ENCODE results near the gene SYT2.

SYT2 gene

GRCh38 chr1:202671399-202671798 is 38.9 kb downstream of the SYT2 start:
- no peak for DNase-seq

DNA sequence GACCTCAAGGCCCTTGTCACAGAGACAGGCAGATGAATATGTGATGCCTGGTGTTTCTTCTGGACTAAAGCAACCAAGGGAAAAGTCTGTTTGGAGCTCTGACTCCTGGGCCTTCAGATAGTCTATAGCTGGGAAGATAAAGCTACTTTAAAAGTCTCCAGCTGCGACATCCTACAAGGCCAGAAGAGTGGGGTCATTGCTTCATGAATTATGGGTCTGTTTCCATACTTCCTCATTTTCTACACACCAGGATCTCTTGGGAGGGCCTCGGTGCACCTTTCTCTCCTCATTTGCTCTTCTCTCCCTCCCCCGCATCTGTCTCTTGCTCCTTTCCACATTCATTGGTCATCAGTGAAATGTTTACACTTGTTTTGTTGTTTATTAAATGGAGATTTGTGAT is 44.8 kb downstream of the SYT2 start:
- no peak for DNase-seq

DNA sequence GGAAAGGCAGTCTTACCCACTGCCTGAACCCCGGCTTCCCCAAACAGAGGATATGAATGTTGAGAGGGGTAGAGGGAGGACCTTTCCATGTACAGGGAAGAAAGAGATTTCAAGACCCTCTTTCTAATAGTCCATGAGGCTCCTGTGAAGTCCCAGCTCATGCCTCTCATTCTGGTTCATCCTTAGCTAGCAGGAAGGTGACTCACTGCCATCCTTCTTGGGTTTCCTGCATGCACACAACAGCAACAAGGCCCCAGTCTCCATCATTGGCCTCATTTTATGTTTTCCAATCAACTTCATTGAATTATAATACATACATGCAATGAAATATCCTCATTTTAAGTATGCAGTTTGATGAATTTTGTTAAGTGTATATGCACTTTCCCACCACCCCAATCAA is 46.2 kb downstream of the SYT2 start:
- DNase-seq = no peak

DNA sequence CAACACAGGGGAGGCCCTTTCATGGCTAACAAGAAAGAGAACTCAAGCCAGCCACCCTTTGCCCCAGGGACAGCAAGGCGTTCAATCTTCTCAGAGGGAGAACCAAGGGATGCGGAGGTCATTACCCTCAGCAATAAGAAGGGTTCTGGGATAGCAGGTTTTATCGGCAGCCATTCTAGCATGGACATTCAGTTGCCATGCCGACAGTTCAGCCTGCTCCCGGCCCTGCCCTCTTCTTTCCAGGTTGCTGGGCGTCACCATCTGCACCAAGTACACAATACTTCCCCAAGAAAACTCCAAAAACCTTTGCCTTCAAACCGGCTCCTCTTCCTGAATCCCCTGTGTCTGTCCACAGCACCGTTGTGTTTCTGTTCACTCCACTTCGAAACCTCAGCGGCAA is 47.1 kb downstream of the SYT2 start:
- DNase-seq = no peak

DNA sequence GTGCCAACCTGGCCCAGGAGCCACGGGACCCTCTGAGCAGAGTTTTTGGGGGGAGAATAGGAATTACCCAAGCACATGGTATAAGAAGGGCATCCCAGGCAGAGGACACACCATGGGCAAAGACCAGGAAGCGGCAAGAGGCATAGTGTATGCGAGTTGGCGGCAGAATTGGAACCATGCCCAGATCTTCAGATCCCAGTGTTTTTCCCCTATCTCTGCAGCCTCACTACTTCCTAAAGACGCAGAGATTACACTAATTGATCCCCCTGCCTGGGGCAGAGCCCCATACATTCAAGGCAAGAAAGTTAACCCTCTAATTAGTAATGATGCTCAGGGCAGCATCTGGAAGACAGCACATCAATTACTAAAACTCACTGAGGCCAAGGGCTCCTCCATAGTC is 48.2 kb downstream of the SYT2 start:
- no peak for DNase-seq

DNA sequence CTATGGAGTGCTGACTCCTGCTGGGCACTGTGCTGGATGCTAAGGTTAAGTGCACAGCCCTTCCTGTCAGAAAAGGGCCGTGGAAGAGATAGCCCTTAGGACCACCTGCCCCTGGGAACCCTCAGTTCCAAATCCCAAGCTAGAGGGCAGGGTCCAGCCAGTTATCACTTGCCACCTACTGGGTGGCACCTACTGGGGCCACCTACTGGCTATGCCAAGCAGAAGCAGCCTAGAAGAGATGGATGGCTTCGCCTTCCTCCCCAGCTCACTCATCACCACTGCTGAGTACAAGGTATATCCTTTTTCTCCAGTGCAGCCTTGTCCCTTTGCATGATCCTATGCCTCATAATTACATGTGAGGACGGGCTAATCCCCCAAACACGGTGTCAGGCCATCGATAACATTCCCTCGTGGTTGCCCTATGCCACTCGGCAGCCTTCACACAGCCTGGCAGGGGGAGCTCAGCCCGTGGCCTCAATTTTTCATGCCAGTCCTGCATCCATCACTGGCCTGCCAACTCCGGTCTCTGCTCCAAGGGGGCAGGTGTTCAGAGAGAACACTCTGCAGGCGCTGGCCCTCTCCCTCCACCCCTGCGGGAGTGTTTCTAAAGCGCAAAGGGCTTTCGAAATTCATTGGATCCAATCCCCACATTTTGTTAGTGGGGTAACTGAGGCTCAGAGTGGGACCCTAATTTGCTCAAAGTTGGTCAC is 49.0 kb downstream of the SYT2 start:
- DNase-seq = no peak

DNA sequence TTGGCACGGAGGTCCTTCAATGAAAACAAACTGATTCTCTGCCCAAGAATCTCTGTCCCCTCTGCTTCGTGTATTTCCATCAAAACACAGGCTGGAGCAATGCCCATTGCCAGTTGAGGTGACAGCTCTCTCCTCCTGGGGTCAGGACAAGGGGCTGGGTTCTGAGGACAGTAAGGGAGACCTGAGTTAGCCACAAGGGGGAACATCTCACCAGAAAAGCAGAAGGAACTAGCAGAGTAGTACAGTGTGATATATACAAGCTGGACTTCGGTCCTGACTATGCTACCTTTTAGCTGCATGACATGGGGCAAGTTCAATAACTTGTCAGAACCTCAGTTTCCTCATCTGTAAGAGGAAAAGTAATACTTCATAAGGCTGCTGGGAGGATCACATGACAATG is 50.3 kb downstream of the SYT2 start:
- no peak for DNase-seq

DNA sequence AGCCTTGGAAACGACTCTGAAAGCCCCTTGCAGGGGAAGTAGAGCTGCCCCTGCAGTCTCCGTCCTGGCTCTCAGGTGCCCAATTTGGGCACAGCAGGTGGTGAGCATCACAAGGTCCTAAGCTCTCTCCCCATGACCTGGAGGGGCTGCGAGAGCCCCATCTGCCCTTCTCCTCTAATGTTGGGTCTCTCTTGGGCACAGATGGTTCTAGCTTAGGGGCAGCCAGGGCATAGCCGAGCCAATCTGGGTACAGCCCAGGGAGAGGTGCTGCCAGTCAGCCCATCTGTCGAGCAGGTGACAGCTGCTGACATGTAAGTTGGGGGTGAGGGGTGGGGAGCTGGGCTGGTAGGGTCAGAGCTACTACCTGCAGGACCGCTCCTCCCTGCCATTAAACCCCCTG is 50.7 kb downstream of the SYT2 start:
- DNase-seq = no peak

GRCh38 chr1:202658769-202659168 is 51.5 kb downstream of the SYT2 start:
- DNase-seq = no peak

- DNase-seq = no peak
Observed at GRCh38 chr1:202658251-202658759, 51.9 kb downstream of the SYT2 start.

- DNase-seq = no peak
Observed at GRCh38 chr1:202656951-202657646, 53.2 kb downstream of the SYT2 start.

DNA sequence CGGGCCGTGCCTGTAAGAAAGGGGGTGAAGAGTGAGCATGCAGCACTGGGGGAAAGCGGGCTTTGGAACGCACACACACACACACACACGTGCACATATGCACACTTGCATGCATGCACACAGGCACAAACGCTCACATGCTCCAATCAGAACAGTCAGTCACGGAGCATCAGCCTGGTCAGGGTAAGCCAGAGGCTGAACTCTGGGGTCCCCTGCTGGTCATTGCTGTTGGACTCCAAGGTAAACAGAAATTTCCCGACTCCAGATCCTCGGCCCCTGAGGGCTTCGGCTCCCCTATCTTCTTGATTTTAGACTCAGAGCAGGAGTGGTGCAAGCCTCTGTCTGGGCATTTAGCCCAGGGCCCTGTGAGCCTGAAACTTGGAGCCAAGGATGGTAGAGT is 54.2 kb downstream of the SYT2 start:
- DNase-seq = no peak

DNA sequence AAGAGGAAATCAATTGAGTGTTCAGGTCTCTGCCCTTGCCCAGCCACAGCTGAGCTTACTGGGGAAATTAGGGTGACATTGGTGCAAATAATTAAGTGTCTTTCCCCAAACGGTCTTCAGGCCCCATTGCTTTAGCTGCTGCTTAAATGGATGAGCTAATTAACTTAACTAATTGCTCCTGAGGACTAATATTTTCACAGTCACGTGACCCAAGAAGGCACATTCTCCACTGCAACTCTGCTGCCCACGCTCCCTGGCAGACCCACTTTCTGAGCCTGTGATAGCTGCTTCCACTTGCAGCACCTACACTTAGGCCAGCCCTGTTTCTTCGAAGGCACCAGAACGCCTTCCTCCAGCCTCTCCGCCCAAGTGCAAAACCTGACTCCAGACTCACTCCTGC is 56.2 kb downstream of the SYT2 start:
- DNase-seq = no peak

GRCh38 chr1:202649553-202650392 is 60.5 kb downstream of the SYT2 start:
- no peak for DNase-seq

GRCh38 chr1:202648605-202649226 is 61.5 kb downstream of the SYT2 start:
- no peak for DNase-seq

GRCh38 chr1:202645097-202645476 is 65.2 kb downstream of the SYT2 start:
- DNase-seq = no peak

- no peak for DNase-seq
Observed at GRCh38 chr1:202644219-202645096, 65.8 kb downstream of the SYT2 start.

DNA sequence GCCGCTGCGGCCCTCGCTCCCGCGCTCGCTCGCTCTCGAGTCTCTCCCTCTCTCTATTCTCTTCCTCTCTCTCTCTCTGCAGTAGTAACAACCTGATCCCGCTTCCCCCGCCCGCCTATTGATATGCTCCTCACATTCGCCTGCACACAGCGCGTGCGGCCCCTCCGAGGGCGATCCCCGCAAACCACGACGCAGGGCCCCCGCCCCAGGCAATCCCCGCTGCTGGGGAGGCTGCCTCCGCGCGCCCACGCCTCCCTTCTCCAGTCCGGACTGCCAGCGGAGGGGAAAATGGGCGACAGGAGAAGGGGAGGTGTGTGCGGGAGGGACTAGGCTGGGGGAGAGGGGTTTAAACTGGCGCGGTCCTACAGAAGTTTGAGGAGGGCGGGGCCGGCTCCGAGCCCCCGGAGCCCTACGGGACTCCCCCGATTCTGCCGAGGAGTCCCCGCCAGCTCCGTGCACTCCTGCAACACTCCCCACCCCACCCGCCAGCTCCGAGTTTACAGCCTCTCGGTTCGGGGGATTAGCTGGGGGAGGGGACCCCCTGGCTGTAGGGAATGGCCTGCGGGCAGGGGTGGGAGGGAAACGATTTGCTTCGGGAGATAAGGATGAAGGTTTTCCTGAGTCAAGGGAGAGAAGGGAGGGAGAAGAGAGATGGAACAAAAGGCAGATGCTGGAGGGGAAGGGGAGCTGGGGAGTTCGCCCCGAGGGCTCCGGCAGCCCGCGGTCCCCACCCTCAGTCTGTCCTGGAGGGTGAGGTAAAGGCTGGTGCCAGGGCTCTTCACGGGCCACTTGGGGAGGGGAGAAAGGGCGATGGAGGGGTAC is 66.6 kb downstream of the SYT2 start:
- no peak for DNase-seq

DNA sequence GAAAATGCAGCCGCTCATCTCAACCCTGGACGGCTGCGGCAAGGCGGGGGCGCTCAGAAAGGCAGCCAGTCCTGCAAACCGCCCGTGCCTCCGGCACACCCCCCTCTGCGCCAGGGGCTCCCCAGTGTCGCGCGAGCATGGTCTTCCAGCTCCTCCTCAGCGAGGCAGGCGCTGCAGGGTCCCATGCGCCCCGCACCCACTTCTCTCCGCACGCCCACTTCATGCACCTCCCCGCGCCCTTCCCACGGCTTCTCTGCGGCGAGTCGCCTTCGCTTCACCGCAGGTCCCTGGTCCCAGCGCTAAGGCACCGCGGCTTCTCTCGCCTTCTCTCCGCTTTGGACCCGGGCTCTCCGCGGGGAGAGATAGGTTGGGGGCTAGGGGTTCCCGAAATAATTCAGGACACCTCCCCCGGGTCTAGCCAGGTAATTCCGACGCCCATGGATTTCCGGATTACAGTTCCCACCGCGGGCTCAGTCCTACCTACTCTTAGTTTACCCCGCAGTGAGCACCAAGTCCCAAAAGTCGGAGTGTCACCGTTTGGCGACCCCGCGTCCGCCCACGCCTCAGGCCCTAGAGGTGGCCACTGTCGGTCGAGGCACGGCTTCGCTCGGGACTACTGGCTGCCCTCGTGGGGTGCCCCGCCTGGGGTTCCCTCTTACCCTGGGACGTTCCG is 67.5 kb downstream of the SYT2 start:
- DNase-seq = no peak

GRCh38 chr1:202642212-202642611 is 68.0 kb downstream of the SYT2 start:
- no peak for DNase-seq

- DNase-seq = no peak
Observed at GRCh38 chr1:202639500-202639899, 70.8 kb downstream of the SYT2 start.
